Fibroblast of lung (primary cell): Measurements from ENCODE around the gene DNAJC8.

Source experiments
- EZH2 ChIP-seq: IDR thresholded peaks from 2 replicates; pipeline ENCODE4 v1.5.1; 2012; ENCODE audit warnings: low read length, control low read depth, mild to moderate bottlenecking; ENCODE audit errors: missing control alignments
- TF ChIP-seq, protein P1 (sequence below), 2 donors: IDR thresholded peaks in 1 of 2; conservative IDR thresholded peaks in 1 of 2; 1 replicate in 1 of 2; 2 replicates in 1 of 2; pipeline ENCODE4 v1.5.1; 2011 to 2012; ENCODE audit warnings: low read length in 2 of 2, control low read depth in 1 of 2, inconsistent platforms in 1 of 2, low read depth in 1 of 2, mild to moderate bottlenecking in 1 of 2

DNA sequence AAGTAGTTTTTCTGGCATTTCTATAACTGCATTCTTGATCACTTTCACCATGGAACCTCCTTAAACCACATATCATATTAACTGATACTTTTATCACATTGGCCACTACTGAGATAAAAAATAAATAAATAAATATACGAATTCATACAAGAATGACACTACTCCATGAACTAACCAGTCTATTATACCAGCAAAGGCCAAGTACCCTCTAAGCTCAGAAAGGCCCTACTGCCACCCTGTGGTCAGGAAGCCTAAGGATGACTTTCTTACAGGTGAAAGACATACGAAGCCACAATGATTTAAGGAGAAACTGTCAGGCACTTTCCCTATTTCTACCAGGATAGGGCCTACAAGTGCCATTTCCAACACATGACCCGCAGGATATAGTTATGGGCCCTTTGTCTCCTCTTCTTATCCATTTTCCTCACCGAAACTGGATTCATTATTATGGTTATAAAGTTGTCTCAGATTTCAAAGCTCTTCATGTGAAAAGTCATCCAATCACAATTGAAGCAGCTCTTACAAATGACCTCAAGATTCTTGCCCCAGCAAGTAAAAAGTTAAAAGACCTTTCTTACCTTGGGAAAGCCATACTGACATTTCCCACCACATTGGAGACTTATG, 23.9 kb downstream of the DNAJC8 start:
- TF ChIP-seq, protein P1, sequence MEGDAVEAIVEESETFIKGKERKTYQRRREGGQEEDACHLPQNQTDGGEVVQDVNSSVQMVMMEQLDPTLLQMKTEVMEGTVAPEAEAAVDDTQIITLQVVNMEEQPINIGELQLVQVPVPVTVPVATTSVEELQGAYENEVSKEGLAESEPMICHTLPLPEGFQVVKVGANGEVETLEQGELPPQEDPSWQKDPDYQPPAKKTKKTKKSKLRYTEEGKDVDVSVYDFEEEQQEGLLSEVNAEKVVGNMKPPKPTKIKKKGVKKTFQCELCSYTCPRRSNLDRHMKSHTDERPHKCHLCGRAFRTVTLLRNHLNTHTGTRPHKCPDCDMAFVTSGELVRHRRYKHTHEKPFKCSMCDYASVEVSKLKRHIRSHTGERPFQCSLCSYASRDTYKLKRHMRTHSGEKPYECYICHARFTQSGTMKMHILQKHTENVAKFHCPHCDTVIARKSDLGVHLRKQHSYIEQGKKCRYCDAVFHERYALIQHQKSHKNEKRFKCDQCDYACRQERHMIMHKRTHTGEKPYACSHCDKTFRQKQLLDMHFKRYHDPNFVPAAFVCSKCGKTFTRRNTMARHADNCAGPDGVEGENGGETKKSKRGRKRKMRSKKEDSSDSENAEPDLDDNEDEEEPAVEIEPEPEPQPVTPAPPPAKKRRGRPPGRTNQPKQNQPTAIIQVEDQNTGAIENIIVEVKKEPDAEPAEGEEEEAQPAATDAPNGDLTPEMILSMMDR (conservative IDR thresholded peaks at IDR 0.05 in 1 of 2, IDR thresholded peaks at IDR 0.05 in 1 of 2; ENCODE audit: low read depth in 1 of 2, low read length in 2 of 2): peak; percentile 79 to 80
- no peak for TF ChIP-seq EZH2
